ENCODE data around the gene ZCCHC7. TPM values are rescaled to one million over a fixed set of nuclear protein-coding genes. Genes with fewer than 3 reads are reported as not detected.

ZCCHC7 gene
- total and polyA plus RNA-seq, 2 experiments from 2014 or later: 29.8 to 38.8 TPM

DNA sequence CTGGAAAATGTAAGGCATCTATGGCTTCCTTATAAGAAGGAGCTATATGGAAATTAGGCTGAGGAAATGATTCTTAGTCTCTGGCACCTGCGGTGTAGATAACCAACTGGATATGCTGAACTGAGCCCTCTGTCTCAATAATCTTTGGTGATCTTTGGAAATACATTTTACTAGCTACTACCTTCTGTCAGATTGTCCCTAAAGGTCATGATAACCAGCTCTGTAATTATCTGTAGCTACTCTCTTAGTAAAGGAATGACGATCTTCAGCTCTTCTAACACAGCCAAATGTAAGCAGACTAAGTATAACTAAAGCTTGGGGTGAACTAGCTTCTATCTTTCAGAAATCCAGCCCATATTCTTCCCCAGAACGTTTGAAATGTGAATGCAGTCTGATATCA is 177.2 kb downstream of the ZCCHC7 start:
- Mint-ChIP-seq H3K27ac (no peak overlapping the region), H3K4me1 (peaks cover 10% of the 10 kb centered on the region), H3K9me3 (no peaks in the 10 kb centered on the region), H3K27me3 (ENCODE audit: insufficient read depth, low read depth, poor library complexity) (no peaks in the 10 kb centered on the region), H3K4me3 (no peak overlapping the region), H3K36me3 (ENCODE audit: low read depth) (no peaks in the 10 kb centered on the region)
- Histone ChIP-seq H2AFZ (no peak overlapping the region), H3K27me3 (ENCODE audit: insufficient read depth) (no peaks in the 10 kb centered on the region), H3K79me2 (replicated peaks; ENCODE audit: insufficient read depth) (no peaks in the 10 kb centered on the region), H3K27ac (ENCODE audit: low read depth) (no peak overlapping the region), H3F3A (replicated peaks; ENCODE audit: low read depth) (no peaks in the 10 kb centered on the region), H3K4me2 (no peak overlapping the region), H3K4me1 (ENCODE audit: insufficient read depth) (peaks cover 8% of the 10 kb centered on the region), H3K9me2 (ENCODE audit: insufficient read depth) (no peaks in the 10 kb centered on the region), H3K4me3 (no peak overlapping the region), H3K36me3 (ENCODE audit: insufficient read depth) (no peaks in the 10 kb centered on the region), H4K20me1 (replicated peaks; ENCODE audit: insufficient read depth) (no peaks in the 10 kb centered on the region)
- ATAC-seq (no peak), DNase-seq (ENCODE audit: low spot score) (no peak)
- no peak for TF ChIP-seq JUNB (IDR thresholded peaks at IDR 0.05; ENCODE audit: unreplicated experiment)
- no peak for TF ChIP-seq NANOG (IDR thresholded peaks at IDR 0.05; ENCODE audit: borderline replicate concordance)
- TF ChIP-seq, protein P1, sequence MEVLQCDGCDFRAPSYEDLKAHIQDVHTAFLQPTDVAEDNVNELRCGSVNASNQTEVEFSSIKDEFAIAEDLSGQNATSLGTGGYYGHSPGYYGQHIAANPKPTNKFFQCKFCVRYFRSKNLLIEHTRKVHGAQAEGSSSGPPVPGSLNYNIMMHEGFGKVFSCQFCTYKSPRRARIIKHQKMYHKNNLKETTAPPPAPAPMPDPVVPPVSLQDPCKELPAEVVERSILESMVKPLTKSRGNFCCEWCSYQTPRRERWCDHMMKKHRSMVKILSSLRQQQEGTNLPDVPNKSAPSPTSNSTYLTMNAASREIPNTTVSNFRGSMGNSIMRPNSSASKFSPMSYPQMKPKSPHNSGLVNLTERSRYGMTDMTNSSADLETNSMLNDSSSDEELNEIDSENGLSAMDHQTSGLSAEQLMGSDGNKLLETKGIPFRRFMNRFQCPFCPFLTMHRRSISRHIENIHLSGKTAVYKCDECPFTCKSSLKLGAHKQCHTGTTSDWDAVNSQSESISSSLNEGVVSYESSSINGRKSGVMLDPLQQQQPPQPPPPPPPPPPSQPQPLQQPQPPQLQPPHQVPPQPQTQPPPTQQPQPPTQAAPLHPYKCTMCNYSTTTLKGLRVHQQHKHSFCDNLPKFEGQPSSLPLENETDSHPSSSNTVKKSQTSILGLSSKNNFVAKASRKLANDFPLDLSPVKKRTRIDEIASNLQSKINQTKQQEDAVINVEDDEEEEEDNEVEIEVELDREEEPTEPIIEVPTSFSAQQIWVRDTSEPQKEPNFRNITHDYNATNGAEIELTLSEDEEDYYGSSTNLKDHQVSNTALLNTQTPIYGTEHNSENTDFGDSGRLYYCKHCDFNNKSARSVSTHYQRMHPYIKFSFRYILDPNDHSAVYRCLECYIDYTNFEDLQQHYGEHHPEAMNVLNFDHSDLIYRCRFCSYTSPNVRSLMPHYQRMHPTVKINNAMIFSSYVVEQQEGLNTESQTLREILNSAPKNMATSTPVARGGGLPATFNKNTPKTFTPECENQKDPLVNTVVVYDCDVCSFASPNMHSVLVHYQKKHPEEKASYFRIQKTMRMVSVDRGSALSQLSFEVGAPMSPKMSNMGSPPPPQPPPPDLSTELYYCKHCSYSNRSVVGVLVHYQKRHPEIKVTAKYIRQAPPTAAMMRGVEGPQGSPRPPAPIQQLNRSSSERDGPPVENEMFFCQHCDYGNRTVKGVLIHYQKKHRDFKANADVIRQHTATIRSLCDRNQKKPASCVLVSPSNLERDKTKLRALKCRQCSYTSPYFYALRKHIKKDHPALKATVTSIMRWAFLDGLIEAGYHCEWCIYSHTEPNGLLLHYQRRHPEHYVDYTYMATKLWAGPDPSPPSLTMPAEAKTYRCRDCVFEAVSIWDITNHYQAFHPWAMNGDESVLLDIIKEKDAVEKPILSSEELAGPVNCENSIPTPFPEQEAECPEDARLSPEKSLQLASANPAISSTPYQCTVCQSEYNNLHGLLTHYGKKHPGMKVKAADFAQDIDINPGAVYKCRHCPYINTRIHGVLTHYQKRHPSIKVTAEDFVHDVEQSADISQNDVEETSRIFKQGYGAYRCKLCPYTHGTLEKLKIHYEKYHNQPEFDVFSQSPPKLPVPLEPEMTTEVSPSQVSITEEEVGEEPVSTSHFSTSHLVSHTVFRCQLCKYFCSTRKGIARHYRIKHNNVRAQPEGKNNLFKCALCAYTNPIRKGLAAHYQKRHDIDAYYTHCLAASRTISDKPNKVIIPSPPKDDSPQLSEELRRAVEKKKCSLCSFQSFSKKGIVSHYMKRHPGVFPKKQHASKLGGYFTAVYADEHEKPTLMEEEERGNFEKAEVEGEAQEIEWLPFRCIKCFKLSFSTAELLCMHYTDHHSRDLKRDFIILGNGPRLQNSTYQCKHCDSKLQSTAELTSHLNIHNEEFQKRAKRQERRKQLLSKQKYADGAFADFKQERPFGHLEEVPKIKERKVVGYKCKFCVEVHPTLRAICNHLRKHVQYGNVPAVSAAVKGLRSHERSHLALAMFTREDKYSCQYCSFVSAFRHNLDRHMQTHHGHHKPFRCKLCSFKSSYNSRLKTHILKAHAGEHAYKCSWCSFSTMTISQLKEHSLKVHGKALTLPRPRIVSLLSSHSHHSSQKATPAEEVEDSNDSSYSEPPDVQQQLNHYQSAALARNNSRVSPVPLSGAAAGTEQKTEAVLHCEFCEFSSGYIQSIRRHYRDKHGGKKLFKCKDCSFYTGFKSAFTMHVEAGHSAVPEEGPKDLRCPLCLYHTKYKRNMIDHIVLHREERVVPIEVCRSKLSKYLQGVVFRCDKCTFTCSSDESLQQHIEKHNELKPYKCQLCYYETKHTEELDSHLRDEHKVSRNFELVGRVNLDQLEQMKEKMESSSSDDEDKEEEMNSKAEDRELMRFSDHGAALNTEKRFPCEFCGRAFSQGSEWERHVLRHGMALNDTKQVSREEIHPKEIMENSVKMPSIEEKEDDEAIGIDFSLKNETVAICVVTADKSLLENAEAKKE (CRISPR knock-in tag; IDR thresholded peaks at IDR 0.05): no peak
- TF ChIP-seq POLR2AphosphoS5 (IDR thresholded peaks at IDR 0.05; ENCODE audit: low read depth): no peak
- TF ChIP-seq, protein P2, sequence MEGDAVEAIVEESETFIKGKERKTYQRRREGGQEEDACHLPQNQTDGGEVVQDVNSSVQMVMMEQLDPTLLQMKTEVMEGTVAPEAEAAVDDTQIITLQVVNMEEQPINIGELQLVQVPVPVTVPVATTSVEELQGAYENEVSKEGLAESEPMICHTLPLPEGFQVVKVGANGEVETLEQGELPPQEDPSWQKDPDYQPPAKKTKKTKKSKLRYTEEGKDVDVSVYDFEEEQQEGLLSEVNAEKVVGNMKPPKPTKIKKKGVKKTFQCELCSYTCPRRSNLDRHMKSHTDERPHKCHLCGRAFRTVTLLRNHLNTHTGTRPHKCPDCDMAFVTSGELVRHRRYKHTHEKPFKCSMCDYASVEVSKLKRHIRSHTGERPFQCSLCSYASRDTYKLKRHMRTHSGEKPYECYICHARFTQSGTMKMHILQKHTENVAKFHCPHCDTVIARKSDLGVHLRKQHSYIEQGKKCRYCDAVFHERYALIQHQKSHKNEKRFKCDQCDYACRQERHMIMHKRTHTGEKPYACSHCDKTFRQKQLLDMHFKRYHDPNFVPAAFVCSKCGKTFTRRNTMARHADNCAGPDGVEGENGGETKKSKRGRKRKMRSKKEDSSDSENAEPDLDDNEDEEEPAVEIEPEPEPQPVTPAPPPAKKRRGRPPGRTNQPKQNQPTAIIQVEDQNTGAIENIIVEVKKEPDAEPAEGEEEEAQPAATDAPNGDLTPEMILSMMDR (conservative IDR thresholded peaks at IDR 0.05; ENCODE audit: low read depth in 2 of 2): no peak
- no peak for TF ChIP-seq STAT1 (IDR thresholded peaks at IDR 0.05; ENCODE audit: unreplicated experiment)
- no peak for TF ChIP-seq ZNF114 (CRISPR knock-in tag; IDR thresholded peaks at IDR 0.05)
- TF ChIP-seq, protein P3, sequence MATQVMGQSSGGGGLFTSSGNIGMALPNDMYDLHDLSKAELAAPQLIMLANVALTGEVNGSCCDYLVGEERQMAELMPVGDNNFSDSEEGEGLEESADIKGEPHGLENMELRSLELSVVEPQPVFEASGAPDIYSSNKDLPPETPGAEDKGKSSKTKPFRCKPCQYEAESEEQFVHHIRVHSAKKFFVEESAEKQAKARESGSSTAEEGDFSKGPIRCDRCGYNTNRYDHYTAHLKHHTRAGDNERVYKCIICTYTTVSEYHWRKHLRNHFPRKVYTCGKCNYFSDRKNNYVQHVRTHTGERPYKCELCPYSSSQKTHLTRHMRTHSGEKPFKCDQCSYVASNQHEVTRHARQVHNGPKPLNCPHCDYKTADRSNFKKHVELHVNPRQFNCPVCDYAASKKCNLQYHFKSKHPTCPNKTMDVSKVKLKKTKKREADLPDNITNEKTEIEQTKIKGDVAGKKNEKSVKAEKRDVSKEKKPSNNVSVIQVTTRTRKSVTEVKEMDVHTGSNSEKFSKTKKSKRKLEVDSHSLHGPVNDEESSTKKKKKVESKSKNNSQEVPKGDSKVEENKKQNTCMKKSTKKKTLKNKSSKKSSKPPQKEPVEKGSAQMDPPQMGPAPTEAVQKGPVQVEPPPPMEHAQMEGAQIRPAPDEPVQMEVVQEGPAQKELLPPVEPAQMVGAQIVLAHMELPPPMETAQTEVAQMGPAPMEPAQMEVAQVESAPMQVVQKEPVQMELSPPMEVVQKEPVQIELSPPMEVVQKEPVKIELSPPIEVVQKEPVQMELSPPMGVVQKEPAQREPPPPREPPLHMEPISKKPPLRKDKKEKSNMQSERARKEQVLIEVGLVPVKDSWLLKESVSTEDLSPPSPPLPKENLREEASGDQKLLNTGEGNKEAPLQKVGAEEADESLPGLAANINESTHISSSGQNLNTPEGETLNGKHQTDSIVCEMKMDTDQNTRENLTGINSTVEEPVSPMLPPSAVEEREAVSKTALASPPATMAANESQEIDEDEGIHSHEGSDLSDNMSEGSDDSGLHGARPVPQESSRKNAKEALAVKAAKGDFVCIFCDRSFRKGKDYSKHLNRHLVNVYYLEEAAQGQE (IDR thresholded peaks at IDR 0.05; ENCODE audit: unreplicated experiment): no peak
- TF ChIP-seq, protein P4, sequence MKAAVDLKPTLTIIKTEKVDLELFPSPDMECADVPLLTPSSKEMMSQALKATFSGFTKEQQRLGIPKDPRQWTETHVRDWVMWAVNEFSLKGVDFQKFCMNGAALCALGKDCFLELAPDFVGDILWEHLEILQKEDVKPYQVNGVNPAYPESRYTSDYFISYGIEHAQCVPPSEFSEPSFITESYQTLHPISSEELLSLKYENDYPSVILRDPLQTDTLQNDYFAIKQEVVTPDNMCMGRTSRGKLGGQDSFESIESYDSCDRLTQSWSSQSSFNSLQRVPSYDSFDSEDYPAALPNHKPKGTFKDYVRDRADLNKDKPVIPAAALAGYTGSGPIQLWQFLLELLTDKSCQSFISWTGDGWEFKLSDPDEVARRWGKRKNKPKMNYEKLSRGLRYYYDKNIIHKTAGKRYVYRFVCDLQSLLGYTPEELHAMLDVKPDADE (IDR thresholded peaks at IDR 0.05): no peak
- TF ChIP-seq EZH2 (IDR thresholded peaks at IDR 0.05; ENCODE audit: low read depth, unreplicated experiment): no peak
- no peak for TF ChIP-seq CREB1 (CRISPR knock-in tag; IDR thresholded peaks at IDR 0.05; ENCODE audit: low read depth)
- no peak for TF ChIP-seq ZNF331 (CRISPR knock-in tag; IDR thresholded peaks at IDR 0.05; ENCODE audit: low read depth)
- TF ChIP-seq EZH2phosphoT487 (IDR thresholded peaks at IDR 0.05; ENCODE audit: unreplicated experiment): no peak
